ENCODE results near the gene KIF1B.
"Not testable (repeated sequence)": the region's sequence is repeated elsewhere in the genome, so short reads cannot be mapped to it uniquely, and the experiment has no call there.

Gene KIF1B

GRCh38 chr1:10193288-10193687, 17.1 kb upstream of the KIF1B start:
- DNase-seq = no peak

DNA sequence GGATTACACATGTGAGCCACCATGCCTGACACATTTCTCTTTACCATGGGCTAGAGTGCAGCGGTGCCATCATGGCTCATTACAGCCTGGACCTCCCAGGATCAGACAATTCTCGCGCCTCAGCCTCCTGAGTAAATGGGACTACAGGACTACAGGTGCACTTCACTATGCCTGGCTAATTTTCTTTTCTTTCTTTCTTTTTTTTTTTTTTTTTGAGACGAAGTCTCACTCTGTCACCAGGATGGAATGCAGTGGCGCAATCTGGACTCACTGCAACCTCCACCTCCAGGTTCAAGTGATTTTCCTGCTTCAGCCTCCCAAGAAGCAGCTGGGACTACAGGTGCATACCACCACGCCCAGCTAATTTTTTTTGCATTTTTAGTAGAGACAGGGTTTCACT, 14.8 kb upstream of the KIF1B start:
- no peak for DNase-seq

DNA sequence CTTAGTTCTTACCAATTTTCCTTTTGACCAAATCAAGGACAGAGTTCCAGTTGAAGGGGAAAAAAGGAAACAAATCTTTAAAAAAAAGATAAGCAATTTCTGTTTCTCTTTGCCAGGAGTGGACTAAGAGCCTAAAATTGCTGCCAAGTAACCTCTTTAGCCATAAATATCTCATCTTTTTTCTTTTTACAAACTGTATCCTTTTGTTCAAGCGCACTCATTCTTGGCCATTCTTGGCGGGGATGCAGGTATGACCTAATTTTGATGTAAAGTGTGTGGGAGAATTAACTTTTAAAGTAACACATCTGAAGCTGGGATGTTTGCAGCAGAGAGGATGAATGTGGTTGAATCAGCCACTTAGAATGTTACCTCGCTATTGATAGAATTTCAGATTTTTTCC, 13.4 kb upstream of the KIF1B start:
- DNase-seq = no peak

DNA sequence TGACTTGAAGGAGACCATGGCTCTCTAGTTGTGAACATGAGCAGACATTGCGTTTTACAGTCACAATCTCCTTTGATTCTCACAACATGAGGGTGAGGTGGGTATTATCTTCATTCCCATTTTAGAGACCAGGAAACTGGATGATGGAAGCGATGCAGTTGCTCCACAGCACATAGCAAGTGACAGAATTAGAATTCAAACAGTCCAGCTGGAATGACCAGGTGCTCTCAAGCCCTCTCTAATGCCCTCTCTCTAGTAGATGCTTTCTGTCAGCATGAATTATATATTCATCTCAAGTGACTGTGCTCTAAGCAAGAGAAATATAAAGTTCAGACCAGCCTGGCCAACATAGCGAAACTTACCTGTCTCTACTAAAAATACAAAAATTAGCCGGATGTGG, 9.8 kb upstream of the KIF1B start:
- DNase-seq = no peak

GRCh38 chr1:10204003-10204642, 6.2 kb upstream of the KIF1B start:
- no peak for DNase-seq

DNA sequence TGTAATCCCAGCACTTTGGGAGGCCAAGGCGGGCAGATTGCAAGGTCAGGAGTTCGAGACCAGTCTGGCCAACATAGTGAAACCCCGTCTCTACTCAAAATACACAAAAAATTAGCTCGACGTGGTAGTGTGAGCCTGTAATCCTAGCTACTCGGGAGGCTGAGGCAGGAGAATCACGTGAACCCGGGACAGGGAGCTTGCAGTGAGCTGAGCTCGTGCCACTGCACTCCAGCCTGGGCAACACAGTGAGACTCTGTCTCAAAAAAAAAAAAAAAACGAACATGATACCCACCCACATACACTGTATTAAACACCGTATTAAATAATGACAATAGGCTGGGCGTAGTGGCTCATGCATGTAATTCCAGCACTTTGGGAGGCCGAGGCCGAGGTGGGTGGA, 5.2 kb upstream of the KIF1B start:
- DNase-seq = not testable (repeated sequence)

DNA sequence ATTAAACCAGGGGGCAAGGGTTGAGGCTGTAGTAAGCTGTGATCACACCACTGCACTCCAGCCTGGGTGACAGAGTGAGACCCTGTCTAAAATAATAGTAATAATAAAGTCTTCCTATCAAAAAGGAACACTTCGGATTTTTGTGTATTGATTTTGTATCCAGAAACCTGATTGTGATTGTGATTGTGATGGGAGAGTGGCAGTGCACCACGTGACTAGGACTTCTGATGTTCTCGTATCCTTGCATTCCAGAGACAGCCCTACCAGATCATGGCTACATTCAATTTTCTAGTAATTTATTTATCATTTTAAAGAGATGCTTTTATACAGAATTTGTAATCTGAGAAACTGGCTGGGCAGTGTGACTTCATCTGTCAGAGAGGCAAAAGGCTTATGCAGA, 2.6 kb upstream of the KIF1B start:
- DNase-seq = no peak

GRCh38 chr1:10208537-10208936, 1.8 kb upstream of the KIF1B start:
- no peak for DNase-seq

GRCh38 chr1:10209590-10209904, 823 bp upstream of the KIF1B start:
- no peak for DNase-seq

GRCh38 chr1:10210841-10211804, 753 bp downstream of the KIF1B start:
- no peak for DNase-seq

DNA sequence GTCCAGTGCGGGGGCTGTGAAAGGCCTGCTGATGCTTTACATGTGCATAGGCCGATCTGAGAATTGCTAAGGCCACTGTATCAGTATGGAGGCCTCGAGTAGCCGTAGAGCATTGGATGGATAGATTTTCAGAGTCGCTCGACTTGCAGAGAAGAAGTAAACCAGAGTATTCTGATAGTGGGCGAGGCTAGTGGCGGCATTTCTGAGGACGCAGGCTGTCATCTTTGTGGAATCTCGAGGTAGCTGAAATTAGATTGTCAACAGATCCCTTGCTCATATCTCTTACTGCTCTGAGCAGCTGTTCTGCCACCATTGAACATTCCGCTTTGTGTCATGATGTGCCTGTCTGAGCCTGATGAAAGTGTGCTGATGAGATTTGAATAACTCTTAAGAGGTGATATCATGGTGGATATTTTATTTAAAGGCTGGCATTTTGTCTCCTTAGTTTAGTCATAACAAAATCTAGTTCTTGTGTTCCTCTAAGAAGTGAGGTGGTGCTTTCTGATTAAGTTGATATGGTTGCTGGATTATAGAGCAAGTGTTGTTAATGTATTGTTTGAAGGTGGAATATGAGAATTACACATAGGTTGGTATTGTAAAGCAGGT, 1.5 kb downstream of the KIF1B start:
- no peak for DNase-seq

- no peak for DNase-seq
Observed at GRCh38 chr1:10212476-10212875, 2.1 kb downstream of the KIF1B start.

GRCh38 chr1:10213186-10213705, 2.9 kb downstream of the KIF1B start:
- DNase-seq = no peak

DNA sequence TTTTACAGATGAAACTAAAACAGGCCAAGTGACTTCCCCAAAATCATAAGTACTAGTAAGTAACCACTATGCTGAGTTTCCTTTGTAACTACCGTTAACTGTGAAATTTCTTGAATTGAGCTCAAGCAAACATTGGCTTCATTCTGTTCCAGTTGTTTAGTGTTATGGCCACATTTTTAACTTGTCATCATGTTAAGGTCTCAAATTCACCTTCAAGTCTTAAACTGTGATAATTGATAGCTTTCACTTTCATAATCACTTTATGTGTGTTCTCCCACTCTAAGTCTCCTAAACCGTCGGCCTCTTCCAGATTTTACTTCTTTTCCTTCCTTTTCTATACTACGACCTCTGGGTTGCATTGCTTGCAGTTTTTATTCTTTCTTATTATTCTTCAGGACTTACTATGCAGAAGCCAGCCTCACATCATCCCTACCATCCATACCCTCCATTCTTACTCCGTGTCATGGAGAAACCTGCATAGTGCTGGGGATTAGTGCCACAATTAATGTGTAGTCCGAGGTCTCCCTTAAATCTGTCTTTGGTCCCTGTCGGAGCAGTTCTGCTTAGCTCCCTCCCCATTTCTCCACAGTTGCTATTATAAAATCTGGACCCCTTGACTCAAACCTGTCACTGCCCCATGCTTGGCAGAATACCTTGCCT, 5.8 kb downstream of the KIF1B start:
- no peak for DNase-seq

- no peak for DNase-seq
Observed at GRCh38 chr1:10217748-10218441, 7.5 kb downstream of the KIF1B start.

DNA sequence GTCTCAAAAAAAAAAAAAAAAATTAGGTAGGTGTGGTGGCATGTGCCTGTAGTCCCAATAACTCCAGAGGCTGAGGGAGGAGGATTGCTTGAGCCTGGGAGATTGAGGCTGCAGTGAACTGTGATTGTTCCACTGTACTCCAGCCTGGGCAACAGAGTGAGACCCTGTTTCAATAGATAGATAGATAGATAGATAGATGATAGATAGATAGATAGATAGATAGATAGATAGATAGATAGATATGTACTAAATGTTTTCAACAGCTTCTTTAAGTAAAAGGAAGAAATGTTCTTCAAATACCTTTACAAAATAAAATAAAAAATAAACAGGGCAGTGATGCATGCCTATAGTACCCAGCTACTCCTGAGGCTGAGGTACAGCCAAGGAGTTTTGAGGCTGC, 9.8 kb downstream of the KIF1B start:
- no peak for DNase-seq

GRCh38 chr1:10220657-10221056, 10.3 kb downstream of the KIF1B start:
- not testable (repeated sequence) for DNase-seq

DNA sequence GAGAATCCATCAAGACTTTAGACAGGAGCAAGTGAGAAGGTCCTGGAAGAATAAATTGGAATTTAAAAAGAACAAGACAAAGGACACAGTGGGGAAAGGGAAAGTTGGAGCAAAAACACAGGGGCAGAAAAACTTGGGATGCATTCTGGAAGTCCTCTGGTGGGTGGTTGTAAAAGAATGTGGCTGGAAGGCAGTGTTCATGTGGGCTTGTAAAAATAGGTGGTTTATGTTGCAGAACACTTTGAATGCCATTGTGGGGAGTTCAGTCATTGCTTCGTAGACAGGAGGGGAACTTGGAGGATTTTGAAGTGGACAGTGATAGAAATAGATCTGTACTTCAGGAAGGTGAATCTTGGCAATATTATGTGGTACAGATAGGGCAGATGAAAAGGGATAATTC, 15.2 kb downstream of the KIF1B start:
- DNase-seq = no peak

DNA sequence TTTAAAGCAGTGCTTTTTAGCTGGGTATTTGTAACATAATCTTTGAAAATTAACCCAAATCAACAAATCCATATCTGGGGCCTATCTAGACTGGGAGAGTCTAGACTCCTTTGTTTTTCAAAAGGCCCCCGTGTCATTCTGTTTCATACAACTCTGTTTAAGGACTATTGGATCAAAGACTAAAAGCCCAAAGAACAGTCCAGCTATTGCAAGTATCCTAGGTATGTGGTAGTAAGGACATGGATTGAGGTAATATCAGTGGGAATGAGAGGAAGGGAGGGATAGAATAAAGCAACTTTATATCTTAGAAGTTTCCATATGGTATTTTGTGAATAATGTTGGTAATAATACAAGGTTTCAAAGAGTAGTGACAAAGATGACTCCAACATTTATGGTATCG, 18.2 kb downstream of the KIF1B start:
- no peak for DNase-seq

GRCh38 chr1:10229903-10230302, 19.5 kb downstream of the KIF1B start:
- no peak for DNase-seq

DNA sequence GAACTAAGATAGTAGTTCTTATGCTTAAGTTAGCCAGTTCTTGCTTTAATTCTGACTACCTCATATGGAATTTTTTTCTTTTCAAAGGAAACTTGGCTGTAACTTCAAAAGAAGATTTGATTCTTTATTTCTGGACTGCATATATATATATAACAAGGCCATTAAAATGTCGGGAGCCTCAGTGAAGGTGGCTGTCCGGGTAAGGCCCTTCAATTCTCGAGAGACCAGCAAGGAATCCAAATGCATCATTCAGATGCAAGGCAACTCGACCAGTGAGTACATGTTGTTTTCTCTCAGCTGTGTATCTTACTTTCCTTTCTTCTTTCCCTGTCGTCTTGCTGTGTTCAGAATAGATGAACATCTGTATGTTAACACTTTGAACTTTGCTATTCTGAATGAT, 21.8 kb downstream of the KIF1B start:
- no peak for DNase-seq

DNA sequence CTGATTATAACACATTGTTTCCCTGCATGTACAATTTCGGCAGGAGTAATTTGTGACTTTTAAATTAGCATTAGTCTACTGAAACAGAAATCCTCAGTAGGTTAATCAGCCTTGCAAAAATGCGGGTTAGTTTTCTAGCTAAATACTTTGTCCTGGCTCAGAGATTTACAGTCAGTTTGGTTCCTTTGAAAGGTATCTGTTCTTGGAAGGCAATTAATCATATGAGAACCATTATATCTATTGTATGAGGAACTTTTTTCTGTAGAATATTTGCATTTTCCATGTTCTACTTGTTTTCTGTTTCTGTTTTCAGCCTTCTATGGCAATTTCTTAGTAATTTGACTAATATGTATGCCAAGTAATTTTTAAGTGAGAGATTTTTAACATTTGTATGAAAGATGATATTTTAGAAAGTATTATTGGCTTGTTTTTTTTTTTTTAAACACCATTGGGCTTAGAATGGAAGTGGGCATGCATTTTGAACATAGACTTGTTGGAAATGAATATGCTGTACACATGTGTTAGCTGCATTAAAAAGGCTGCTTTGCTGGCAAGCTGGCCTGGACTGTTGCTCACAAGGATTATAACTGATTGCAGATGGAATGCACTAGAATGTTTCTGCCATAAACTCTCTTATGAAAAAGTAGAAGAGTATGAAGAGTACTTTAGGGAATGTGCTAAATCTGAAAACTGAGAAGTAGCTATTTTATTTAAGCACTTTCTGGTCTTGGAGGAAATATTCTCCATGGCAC, 26.2 kb downstream of the KIF1B start:
- no peak for DNase-seq

Data from KG1 (cell line).